Muscle layer of colon (tissue), 2 donors: ENCODE results near the gene HERC4.
"Not testable (repeated sequence)": the region's sequence is repeated elsewhere in the genome, so short reads cannot be mapped to it uniquely, and the experiment has no call there.

Experiments
- H3K27ac ChIP-seq: one replicate; pipeline ENCODE4 v1.7.0; 2013; ENCODE audit warnings: low read depth, mild to moderate bottlenecking, low read length, moderate library complexity
- H3K27me3 ChIP-seq, 2 donors: one replicate each; pipeline ENCODE4 v1.7.0; 2013; ENCODE audit warnings: low read length in 2 of 2, mild to moderate bottlenecking in 2 of 2; ENCODE audit not compliant: insufficient read depth in 2 of 2, control insufficient read depth in 1 of 2
- H3K36me3 ChIP-seq: one replicate; pipeline ENCODE4 v1.7.0; 2013; ENCODE audit warnings: mild to moderate bottlenecking, low read length; ENCODE audit not compliant: insufficient read depth
- H3K4me1 ChIP-seq: one replicate; pipeline ENCODE4 v1.7.0; 2013; ENCODE audit warnings: mild to moderate bottlenecking, low read length; ENCODE audit not compliant: insufficient read depth
- H3K4me3 ChIP-seq, 2 donors: one replicate each; pipeline ENCODE4 v1.7.0; 2013; ENCODE audit warnings: low read length in 2 of 2, low read depth in 1 of 2, mild to moderate bottlenecking in 1 of 2, moderate library complexity in 1 of 2
- H3K9ac ChIP-seq: one replicate; pipeline ENCODE4 v1.7.0; 2013; ENCODE audit warnings: low read length
- H3K9me3 ChIP-seq: one replicate; pipeline ENCODE4 v1.7.0; 2013; ENCODE audit warnings: mild to moderate bottlenecking, low read length
- donor health status: abdominal sarcoma.
- donor health status: Adenocarcinoma of cecum.

The HERC4 gene

DNA sequence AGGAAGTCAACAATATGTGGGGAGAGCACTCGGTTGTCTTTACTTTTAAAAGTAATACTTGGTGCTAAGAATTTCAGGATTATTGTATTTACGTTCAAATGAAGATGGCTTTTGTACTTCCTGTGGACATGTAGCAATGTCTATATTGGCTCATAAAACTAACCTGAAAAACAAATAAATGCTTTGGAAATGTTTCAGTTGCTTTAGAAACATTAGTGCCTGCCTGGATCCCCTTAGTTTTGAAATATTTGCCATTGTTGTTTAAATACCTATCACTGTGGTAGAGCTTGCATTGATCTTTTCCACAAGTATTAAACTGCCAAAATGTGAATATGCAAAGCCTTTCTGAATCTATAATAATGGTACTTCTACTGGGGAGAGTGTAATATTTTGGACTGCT, 157.9 kb downstream of the HERC4 start:
- no peaks in the 10 kb centered on the region for H3K9me3 ChIP-seq
- peaks cover 32% of the 10 kb centered on the region for H3K36me3 ChIP-seq
- H3K27me3 ChIP-seq, result no peaks in the 10 kb centered on the region
- no peak overlapping the region for H3K9ac ChIP-seq
- no peaks in the 10 kb centered on the region for H3K4me1 ChIP-seq
- no peak overlapping the region for H3K27ac ChIP-seq
- no peak overlapping the region for H3K4me3 ChIP-seq

DNA sequence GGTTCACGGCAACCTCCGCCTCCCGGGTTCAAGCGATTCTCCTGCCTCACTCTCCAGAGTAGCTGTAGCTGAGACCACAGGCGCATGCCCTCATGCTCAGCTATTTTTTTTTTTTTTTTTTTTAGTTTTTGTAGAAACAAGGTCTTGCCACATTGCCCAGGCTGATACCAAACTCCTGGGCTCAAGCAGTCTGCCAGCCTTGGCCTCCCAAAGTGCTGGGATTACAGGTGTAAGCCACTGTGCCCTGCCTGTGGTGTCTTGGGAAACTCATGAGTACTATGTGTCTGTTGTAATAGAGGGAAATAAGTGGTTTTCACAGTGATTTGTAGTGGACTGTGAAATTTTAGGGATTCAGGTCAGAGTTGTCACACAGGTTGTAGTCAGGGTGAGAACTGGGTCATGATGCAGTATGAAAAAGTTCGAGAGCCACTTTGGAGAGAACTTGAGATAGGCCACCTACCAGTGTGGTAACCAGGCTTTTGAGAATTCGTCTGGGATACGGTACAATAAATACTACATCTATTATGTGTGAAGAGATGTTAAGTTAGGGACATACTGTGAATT, 160.2 kb downstream of the HERC4 start:
- Histone ChIP-seq H3K27ac (no peak overlapping the region), H3K27me3 (no peaks in the 10 kb centered on the region), H3K36me3 (peaks cover 47% of the 10 kb centered on the region), H3K9me3 (no peaks in the 10 kb centered on the region), H3K4me1 (no peaks in the 10 kb centered on the region), H3K4me3 (no peak overlapping the region), H3K9ac (no peak overlapping the region)

DNA sequence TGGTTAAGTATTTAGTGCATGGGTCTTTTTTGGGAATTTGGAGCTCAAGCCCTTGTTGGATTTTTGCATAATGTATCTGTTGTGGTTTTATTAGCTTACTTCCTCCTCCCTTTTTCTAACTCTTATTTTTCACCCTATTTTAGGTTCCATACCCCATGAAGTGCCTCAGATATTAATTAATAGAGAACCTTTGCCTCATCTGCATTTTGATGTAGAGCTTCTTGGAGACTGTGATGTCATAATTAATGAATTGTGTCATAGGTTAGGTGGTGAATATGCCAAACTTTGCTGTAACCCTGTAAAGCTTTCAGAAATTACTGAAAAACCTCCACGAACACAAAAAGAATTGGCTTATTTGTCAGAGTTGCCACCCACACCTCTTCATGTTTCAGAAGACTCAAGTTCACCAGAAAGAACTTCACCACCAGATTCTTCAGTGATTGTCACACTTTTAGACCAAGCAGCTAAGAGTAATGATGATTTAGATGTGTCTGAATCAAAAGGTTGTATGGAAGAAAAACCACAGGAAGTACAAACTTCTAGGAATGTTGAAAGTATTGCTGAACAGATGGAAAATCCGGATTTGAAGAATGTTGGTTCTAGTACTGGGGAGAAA, 162.6 kb downstream of the HERC4 start:
- Histone ChIP-seq H3K4me1 (no peaks in the 10 kb centered on the region), H3K9me3 (no peaks in the 10 kb centered on the region), H3K9ac (no peak overlapping the region), H3K27me3 (no peaks in the 10 kb centered on the region), H3K27ac (no peak overlapping the region), H3K36me3 (peaks cover 59% of the 10 kb centered on the region), H3K4me3 (no peak overlapping the region)

DNA sequence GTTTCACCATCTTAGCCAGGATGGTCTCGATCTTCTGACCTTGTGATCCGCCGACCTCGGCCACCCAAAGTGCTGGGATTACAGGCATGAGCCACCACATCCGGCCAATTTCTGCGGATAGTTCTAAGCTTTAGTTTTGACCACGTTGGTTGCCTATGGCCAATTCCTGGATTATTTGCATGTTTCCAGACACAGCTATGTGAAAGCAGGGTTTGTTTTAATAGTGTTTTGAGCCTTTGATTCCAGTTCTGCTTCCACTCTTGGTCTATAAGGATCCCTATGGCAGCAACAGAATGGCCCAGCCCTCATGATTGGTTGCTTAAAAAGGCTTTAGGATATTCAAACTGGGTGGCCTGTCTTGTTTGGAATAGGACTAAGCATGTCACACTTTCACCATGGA, 171.5 kb downstream of the HERC4 start:
- no peaks in the 10 kb centered on the region for H3K4me1 ChIP-seq
- H3K36me3 ChIP-seq, result peaks cover 25% of the 10 kb centered on the region
- H3K4me3 ChIP-seq, result no peak overlapping the region
- H3K27ac ChIP-seq, result no peak overlapping the region
- no peaks in the 10 kb centered on the region for H3K9me3 ChIP-seq
- H3K27me3 ChIP-seq, result no peaks in the 10 kb centered on the region
- no peak overlapping the region for H3K9ac ChIP-seq

DNA sequence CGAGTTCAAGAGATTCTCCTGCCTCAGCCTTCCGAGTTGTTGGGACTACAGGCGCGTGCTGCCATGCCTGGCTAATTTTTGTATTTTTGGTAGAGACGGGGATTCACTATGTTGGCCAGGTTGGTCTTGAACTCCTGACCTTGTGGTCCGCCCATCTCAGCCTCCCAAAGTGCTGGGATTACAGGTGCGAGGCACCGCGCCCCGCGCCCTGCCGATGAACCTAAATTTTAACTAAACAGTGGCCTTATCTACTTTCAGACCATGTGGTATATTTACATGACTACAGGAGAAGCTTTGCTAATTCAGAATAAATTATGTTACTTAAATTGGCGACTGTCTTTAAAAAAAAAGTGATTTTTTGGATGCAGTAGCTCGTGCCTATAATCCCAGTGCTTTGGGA, 181.4 kb downstream of the HERC4 start:
- Histone ChIP-seq H3K36me3 (peaks cover 60% of the 10 kb centered on the region), H3K9ac (no peak overlapping the region), H3K4me1 (no peaks in the 10 kb centered on the region), H3K4me3 (no peak overlapping the region), H3K27ac (no peak overlapping the region), H3K9me3 (no peaks in the 10 kb centered on the region), H3K27me3 (no peaks in the 10 kb centered on the region)

DNA sequence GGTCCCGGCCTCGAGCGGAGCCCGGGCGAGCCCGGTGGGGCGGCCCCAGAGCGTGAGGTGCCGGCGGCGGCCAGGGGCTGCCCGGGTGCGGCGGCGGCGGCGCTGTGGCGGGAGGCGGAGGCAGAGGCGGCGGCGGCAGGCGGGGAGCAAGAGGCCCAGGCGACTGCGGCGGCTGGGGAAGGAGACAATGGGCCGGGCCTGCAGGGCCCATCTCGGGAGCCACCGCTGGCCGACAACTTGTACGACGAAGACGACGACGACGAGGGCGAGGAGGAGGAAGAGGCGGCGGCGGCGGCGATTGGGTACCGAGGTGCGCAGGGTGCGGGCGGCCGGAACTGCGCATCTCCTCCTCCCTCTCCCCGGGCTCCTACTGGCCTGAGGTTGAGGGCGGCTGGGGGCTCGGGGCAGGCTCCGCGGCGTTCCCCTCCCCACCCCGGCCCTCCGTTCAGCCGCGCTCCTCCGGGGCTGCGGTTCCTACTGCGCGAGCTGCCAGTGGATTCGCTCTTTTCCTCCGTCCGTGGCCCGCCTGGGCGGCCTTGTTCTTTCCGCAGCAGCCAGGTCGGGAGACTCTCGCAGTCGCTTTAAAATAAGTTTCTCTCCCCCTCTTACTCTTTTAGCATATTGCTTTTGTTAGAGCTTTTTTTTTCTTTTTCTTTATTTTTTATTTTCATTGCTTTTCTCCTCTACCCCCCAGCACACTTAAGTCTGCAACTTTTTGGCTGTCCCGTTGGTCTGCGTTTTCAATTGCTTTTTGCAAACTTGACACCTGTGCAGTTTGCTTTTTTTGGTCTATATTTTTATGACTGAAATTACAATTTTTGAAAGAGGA, 190.0 kb downstream of the HERC4 start:
- H3K4me3 ChIP-seq, result peak overlapping the region; percentile 62 to 86
- peak overlapping the region; percentile 9 for H3K9ac ChIP-seq
- H3K4me1 ChIP-seq, result peaks cover 19% of the 10 kb centered on the region
- H3K36me3 ChIP-seq, result peaks cover 31% of the 10 kb centered on the region
- H3K27me3 ChIP-seq, result no peaks in the 10 kb centered on the region
- no peaks in the 10 kb centered on the region for H3K9me3 ChIP-seq
- peak overlapping the region; percentile 93 for H3K27ac ChIP-seq

DNA sequence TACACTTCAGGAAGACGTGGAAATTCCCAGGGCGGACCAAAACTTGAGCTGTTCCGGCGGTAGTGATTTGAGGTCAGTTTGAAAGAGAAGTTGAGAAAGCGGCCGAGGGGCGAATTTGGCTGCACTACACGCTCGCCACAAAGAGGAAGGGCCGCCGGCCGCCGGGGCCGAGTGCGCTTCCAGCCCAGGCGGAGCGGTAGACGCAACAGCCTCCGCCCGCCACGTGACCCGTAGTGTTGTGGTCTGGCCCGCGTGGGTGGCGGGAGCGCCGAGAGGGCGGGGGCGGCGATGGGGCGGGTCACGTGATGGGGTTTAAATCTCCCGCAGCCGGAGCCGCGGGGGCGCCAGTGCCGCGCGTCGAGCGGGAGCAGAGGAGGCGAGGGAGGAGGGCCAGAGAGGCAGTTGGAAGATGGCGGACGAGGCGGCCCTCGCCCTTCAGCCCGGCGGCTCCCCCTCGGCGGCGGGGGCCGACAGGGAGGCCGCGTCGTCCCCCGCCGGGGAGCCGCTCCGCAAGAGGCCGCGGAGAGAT, 190.7 kb downstream of the HERC4 start, which contains the start of gene SIRT1:
Gene SIRT1, plus strand, starts transcription at position 344 of the 529 bp plus-strand sequence. Its CDS starts 66 bp downstream, at position 410.
- Histone ChIP-seq H3K36me3 (peaks cover 26% of the 10 kb centered on the region), H3K4me3 (peak within 1 kb of the TSS; percentile 62 to 86), H3K9me3 (no peaks in the 10 kb centered on the region), H3K27me3 (no peaks in the 10 kb centered on the region), H3K27ac (peak within 1 kb of the TSS; percentile 93), H3K9ac (peak within 1 kb of the TSS; percentile 65), H3K4me1 (peaks cover 19% of the 10 kb centered on the region)

DNA sequence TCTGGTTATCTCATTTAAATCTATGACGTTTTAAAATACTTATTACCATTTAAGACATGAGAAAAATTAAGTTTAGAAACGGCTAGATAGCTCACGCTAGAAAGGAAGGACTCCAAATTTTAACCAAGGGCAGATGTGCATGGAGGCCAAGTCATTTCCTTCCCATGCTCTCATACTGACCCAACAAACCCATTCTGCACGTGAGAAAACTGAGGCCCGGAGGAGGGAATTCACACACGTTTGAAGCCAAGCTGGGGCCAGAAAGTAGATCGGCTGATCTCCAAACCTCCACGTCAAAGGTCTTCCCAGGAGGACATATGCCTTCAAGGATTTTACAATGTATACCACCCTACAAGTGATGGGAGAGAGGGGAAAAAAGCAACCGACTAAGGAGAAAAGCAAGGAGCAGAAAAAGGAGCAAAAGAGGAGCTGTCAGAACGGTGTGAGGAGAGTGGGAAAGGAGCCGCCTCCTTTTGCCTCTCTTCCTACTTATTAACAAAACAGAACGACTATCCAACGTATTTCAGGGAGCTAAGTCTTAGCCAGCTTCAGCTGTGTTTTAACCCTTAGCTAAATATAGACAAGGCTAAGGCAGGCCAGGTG, 191.3 kb downstream of the HERC4 start:
- Histone ChIP-seq H3K9ac (peak overlapping the region; percentile 65), H3K27me3 (no peaks in the 10 kb centered on the region)

DNA sequence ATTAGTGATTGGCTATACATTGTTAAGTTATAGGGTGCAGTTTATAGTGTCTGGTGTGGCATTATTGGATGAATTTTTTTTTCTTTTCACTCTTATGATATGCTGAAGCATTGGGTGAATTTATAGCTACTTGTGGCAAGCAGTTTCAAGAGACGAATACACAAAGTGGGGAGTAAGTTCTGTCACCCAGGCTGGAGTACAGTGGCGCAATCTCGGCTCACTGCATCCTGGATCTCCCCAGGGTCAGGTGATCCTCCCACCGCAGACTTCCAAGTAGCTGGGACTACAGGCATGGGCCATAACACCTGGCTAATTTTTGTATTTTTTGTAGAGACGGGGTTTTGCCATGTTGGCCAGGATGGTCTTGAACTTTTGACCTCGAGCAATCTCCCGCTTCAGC, 196.9 kb downstream of the HERC4 start:
- Histone ChIP-seq H3K36me3 (no peaks in the 10 kb centered on the region), H3K9ac (no peak overlapping the region), H3K4me1 (no peaks in the 10 kb centered on the region), H3K4me3 (no peak overlapping the region), H3K27ac (no peak overlapping the region), H3K9me3 (no peaks in the 10 kb centered on the region), H3K27me3 (no peaks in the 10 kb centered on the region)

More for the DNA sequence above, 191.3 kb downstream of the HERC4 start:
- Histone ChIP-seq H3K9me3 (no peaks in the 10 kb centered on the region), H3K4me3 (peak overlapping the region; percentile 51 to 86), H3K4me1 (peaks cover 19% of the 10 kb centered on the region), H3K27ac (peak overlapping the region; percentile 83), H3K36me3 (peaks cover 20% of the 10 kb centered on the region)

DNA sequence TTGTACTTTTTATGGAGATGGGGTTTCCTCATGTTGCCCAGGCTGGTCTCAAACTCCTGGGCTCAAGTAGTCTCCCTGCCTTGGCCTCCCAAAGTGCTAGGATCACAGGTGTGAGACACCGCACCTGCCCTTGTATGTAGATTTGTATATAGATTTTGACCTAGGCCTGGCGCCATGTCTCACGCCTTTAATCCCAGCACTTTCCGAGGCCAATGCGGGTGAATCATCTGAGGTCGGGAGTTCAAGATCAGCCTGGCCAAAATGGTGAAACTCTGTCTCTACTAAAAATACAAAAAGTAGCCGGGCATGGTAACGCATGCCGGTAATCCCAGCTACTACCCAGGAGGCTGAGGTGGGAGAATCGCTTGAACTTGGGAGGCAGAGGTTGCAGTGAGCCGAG, 197.7 kb downstream of the HERC4 start:
- H3K27me3 ChIP-seq, H3K27ac ChIP-seq, H3K4me1 ChIP-seq, H3K9me3 ChIP-seq, H3K36me3 ChIP-seq, H3K4me3 ChIP-seq, H3K9ac ChIP-seq: not testable (repeated sequence)
